Stimulated activated effector memory CD8-positive, alpha-beta T cell treated with anti-CD3 and anti-CD28 coated beads, Interleukin-12 subunit alpha, Interleukin-12 subunit beta, amount 100 ng/mL, for 72 hours (primary cell): ENCODE measurements around the gene SH2D3C.

ENCODE experiments used
- ATAC-seq: fragments of 150-1000 bp; cut with Tn5 transposase; 2 replicates; pipeline ENCODE4 v1.10.0; 2021
- DNase-seq, 2 donors: peaks; one replicate each; pipeline ENCODE4 v3.0.0; 2021 to 2022; ENCODE audit warnings: low spot score in 2 of 2
- H3K27ac Mint-ChIP-seq: one replicate; pipeline ENCODE4 v1.8.0; 2022; ENCODE audit warnings: mild to moderate bottlenecking, mixed read lengths
- H3K36me3 Mint-ChIP-seq: one replicate; pipeline ENCODE4 v1.8.0; 2022; ENCODE audit warnings: mild to moderate bottlenecking, mixed read lengths
- H3K4me1 Mint-ChIP-seq: one replicate; pipeline ENCODE4 v1.8.0; 2022; ENCODE audit warnings: mixed read lengths
- H3K4me3 Mint-ChIP-seq: one replicate; pipeline ENCODE4 v1.8.0; 2022; ENCODE audit warnings: mild to moderate bottlenecking, mixed read lengths
- H3K9me3 Mint-ChIP-seq: one replicate; pipeline ENCODE4 v1.8.0; 2022; ENCODE audit warnings: mixed read lengths

Gene SH2D3C

GRCh38 chr9:127732444-127732843 is 46.0 kb downstream of the SH2D3C start:
- no peak overlapping the region for H3K27ac Mint-ChIP-seq
- ATAC-seq (no peak), DNase-seq (no peak)
- H3K9me3 Mint-ChIP-seq = no peaks in the 10 kb centered on the region
- H3K4me3 Mint-ChIP-seq = no peak overlapping the region
- peaks cover 34% of the 10 kb centered on the region for H3K36me3 Mint-ChIP-seq
- peaks cover 10% of the 10 kb centered on the region for H3K4me1 Mint-ChIP-seq

- peaks cover 10% of the 10 kb centered on the region for H3K4me1 Mint-ChIP-seq
- peaks cover 34% of the 10 kb centered on the region for H3K36me3 Mint-ChIP-seq
- H3K9me3 Mint-ChIP-seq = no peaks in the 10 kb centered on the region
- ATAC-seq (no peak), DNase-seq (no peak)
- no peak overlapping the region for H3K4me3 Mint-ChIP-seq
- H3K27ac Mint-ChIP-seq = no peak overlapping the region
Measured at GRCh38 chr9:127731938-127732337, 46.5 kb downstream of the SH2D3C start.

GRCh38 chr9:127730799-127731410 is 47.6 kb downstream of the SH2D3C start:
- Mint-ChIP-seq H3K9me3 (no peaks in the 10 kb centered on the region), H3K4me1 (peaks cover 10% of the 10 kb centered on the region), H3K27ac (peak overlapping the region; percentile 64), H3K4me3 (no peak overlapping the region), H3K36me3 (peaks cover 27% of the 10 kb centered on the region)
- DNase-seq (no peak), ATAC-seq (no peak)

- Mint-ChIP-seq H3K9me3 (no peaks in the 10 kb centered on the region), H3K4me3 (no peak overlapping the region), H3K4me1 (peaks cover 10% of the 10 kb centered on the region), H3K27ac (peak overlapping the region; percentile 64), H3K36me3 (peaks cover 24% of the 10 kb centered on the region)
- no peak for ATAC-seq
- DNase-seq = no peak
Measured at GRCh38 chr9:127730262-127730661, 48.2 kb downstream of the SH2D3C start.

GRCh38 chr9:127729522-127730256 is 48.8 kb downstream of the SH2D3C start:
- peaks cover 21% of the 10 kb centered on the region for H3K36me3 Mint-ChIP-seq
- H3K4me3 Mint-ChIP-seq = no peak overlapping the region
- peak overlapping the region; percentile 64 for H3K27ac Mint-ChIP-seq
- no peak for ATAC-seq
- peaks cover 10% of the 10 kb centered on the region for H3K4me1 Mint-ChIP-seq
- no peaks in the 10 kb centered on the region for H3K9me3 Mint-ChIP-seq
- no peak for DNase-seq

GRCh38 chr9:127728808-127729207 is 49.7 kb downstream of the SH2D3C start:
- H3K4me3 Mint-ChIP-seq = no peak overlapping the region
- DNase-seq = no peak
- H3K4me1 Mint-ChIP-seq = peaks cover 4% of the 10 kb centered on the region
- H3K27ac Mint-ChIP-seq = peak overlapping the region; percentile 64
- H3K9me3 Mint-ChIP-seq = no peaks in the 10 kb centered on the region
- H3K36me3 Mint-ChIP-seq = peaks cover 18% of the 10 kb centered on the region
- no peak for ATAC-seq

- no peaks in the 10 kb centered on the region for H3K4me1 Mint-ChIP-seq
- no peak for ATAC-seq
- H3K9me3 Mint-ChIP-seq = no peaks in the 10 kb centered on the region
- no peak overlapping the region for H3K4me3 Mint-ChIP-seq
- peaks cover 6% of the 10 kb centered on the region for H3K36me3 Mint-ChIP-seq
- no peak for DNase-seq
- peak overlapping the region; percentile 45 for H3K27ac Mint-ChIP-seq
Measured at GRCh38 chr9:127726871-127727270, 51.6 kb downstream of the SH2D3C start.

GRCh38 chr9:127724012-127724411 is 54.5 kb downstream of the SH2D3C start:
- no peak for DNase-seq
- no peak for ATAC-seq
- Mint-ChIP-seq H3K9me3 (no peaks in the 10 kb centered on the region), H3K36me3 (peaks cover 13% of the 10 kb centered on the region), H3K4me1 (peaks cover 27% of the 10 kb centered on the region), H3K4me3 (no peak overlapping the region), H3K27ac (no peak overlapping the region)

- ATAC-seq (no peak), DNase-seq (no peak)
- no peaks in the 10 kb centered on the region for H3K9me3 Mint-ChIP-seq
- peaks cover 13% of the 10 kb centered on the region for H3K36me3 Mint-ChIP-seq
- no peak overlapping the region for H3K4me3 Mint-ChIP-seq
- peaks cover 27% of the 10 kb centered on the region for H3K4me1 Mint-ChIP-seq
- H3K27ac Mint-ChIP-seq = no peak overlapping the region
Measured at GRCh38 chr9:127723444-127723843, 55.0 kb downstream of the SH2D3C start.

GRCh38 chr9:127723013-127723412 is 55.5 kb downstream of the SH2D3C start:
- H3K4me3 Mint-ChIP-seq = no peak overlapping the region
- no peaks in the 10 kb centered on the region for H3K9me3 Mint-ChIP-seq
- no peak for ATAC-seq
- peaks cover 27% of the 10 kb centered on the region for H3K4me1 Mint-ChIP-seq
- H3K36me3 Mint-ChIP-seq = peaks cover 13% of the 10 kb centered on the region
- DNase-seq = no peak
- no peak overlapping the region for H3K27ac Mint-ChIP-seq

GRCh38 chr9:127722055-127722745 is 56.3 kb downstream of the SH2D3C start:
- H3K36me3 Mint-ChIP-seq = peaks cover 10% of the 10 kb centered on the region
- ATAC-seq (no peak), DNase-seq (no peak)
- H3K4me3 Mint-ChIP-seq = peak overlapping the region; percentile 70
- peak overlapping the region; percentile 98 for H3K27ac Mint-ChIP-seq
- H3K4me1 Mint-ChIP-seq = peaks cover 27% of the 10 kb centered on the region
- no peaks in the 10 kb centered on the region for H3K9me3 Mint-ChIP-seq

GRCh38 chr9:127721391-127721821 is 57.1 kb downstream of the SH2D3C start:
- DNase-seq (no peak), ATAC-seq (peak; percentile 63)
- H3K27ac Mint-ChIP-seq = peak overlapping the region; percentile 98
- peaks cover 28% of the 10 kb centered on the region for H3K4me1 Mint-ChIP-seq
- peaks cover 7% of the 10 kb centered on the region for H3K36me3 Mint-ChIP-seq
- peak overlapping the region; percentile 70 for H3K4me3 Mint-ChIP-seq
- H3K9me3 Mint-ChIP-seq = no peaks in the 10 kb centered on the region

- Mint-ChIP-seq H3K9me3 (no peaks in the 10 kb centered on the region), H3K36me3 (peaks cover 7% of the 10 kb centered on the region), H3K4me3 (peak overlapping the region; percentile 70), H3K27ac (peak overlapping the region; percentile 98), H3K4me1 (peaks cover 33% of the 10 kb centered on the region)
- ATAC-seq = no peak
- DNase-seq = no peak
Measured at GRCh38 chr9:127720865-127721227, 57.6 kb downstream of the SH2D3C start.

GRCh38 chr9:127720031-127720864 is 58.2 kb downstream of the SH2D3C start:
- Mint-ChIP-seq H3K9me3 (no peaks in the 10 kb centered on the region), H3K36me3 (peaks cover 12% of the 10 kb centered on the region), H3K4me3 (peak overlapping the region; percentile 70), H3K27ac (peak overlapping the region; percentile 98), H3K4me1 (peaks cover 39% of the 10 kb centered on the region)
- DNase-seq = no peak
- ATAC-seq = peak; percentile 35

- H3K27ac Mint-ChIP-seq = no peak overlapping the region
Measured at GRCh38 chr9:127717766-127718165, 60.7 kb downstream of the SH2D3C start.

More at GRCh38 chr9:127717766-127718165, 60.7 kb downstream of the SH2D3C start:
- Mint-ChIP-seq H3K4me1 (peaks cover 46% of the 10 kb centered on the region), H3K9me3 (no peaks in the 10 kb centered on the region), H3K36me3 (peaks cover 14% of the 10 kb centered on the region), H3K4me3 (no peak overlapping the region)
- ATAC-seq (no peak), DNase-seq (no peak)
